GM20000 (cell line): ENCODE data around the gene TCERG1L.

Experiments used
- DNase-seq: peaks from one replicate; pipeline ENCODE4 v3.0.0; 2012; ENCODE audit warnings: low spot score
- TF ChIP-seq, protein P1 (sequence below): IDR thresholded peaks from 2 replicates; pipeline ENCODE4 v1.5.1; 2012; ENCODE audit warnings: mild to moderate bottlenecking, control low read depth; ENCODE audit errors: extremely low read depth, missing control alignments

Gene TCERG1L

GRCh38 chr10:131125511-131126225 lies 185.9 kb downstream of the TCERG1L start:
- TF ChIP-seq, protein P1, sequence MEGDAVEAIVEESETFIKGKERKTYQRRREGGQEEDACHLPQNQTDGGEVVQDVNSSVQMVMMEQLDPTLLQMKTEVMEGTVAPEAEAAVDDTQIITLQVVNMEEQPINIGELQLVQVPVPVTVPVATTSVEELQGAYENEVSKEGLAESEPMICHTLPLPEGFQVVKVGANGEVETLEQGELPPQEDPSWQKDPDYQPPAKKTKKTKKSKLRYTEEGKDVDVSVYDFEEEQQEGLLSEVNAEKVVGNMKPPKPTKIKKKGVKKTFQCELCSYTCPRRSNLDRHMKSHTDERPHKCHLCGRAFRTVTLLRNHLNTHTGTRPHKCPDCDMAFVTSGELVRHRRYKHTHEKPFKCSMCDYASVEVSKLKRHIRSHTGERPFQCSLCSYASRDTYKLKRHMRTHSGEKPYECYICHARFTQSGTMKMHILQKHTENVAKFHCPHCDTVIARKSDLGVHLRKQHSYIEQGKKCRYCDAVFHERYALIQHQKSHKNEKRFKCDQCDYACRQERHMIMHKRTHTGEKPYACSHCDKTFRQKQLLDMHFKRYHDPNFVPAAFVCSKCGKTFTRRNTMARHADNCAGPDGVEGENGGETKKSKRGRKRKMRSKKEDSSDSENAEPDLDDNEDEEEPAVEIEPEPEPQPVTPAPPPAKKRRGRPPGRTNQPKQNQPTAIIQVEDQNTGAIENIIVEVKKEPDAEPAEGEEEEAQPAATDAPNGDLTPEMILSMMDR, result no peak
- no peak for DNase-seq

DNA sequence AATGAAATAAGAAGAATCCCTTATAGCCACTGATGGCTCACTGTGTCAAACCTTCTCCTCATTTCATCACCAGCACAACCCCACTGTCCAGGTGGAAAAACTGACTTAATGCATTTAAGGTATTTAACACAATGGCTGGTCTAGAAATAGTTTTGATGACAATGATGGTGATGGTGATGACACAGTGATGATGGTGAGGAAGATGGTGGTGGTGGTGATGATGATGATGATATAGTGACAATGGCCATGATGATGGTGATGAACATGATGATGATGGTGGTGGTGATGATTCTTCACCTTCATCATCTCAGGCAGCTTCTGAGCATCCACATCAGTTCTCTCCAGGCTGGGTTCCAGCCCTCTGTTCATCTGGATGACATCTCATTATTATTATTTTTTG lies 186.6 kb downstream of the TCERG1L start:
- no peak for DNase-seq
- TF ChIP-seq, protein P1, result no peak

DNA sequence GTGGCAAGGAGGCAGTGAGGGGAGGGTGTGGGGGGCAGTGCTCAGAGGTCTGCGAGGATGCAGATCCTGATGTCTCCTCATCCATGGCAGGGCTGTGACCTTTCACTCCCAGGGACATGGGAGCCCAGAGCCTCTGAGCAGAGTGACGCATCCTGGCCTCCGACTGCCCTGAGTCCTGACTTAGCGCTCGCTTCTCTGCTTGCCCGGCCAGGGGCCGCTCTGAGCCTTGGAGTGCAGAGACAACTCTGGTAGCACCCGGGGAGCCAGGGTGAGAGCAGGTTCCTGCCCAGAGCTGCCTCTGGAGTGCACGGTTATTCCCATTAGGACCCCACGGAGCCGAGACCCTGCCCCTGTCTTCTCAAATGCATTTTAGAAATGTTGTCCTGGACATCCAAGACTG lies 188.0 kb downstream of the TCERG1L start:
- TF ChIP-seq, protein P1, result no peak
- no peak for DNase-seq

GRCh38 chr10:131121511-131122035 lies 189.9 kb downstream of the TCERG1L start:
- DNase-seq, result no peak
- TF ChIP-seq, protein P1, result no peak

- TF ChIP-seq, protein P1, result no peak
- DNase-seq, result no peak
Measured at GRCh38 chr10:131119626-131120355, 191.7 kb downstream of the TCERG1L start.

GRCh38 chr10:131117416-131118212 lies 193.9 kb downstream of the TCERG1L start:
- DNase-seq, result no peak
- TF ChIP-seq, protein P1, result no peak
